NCI-H1417 (cell line): ENCODE data around the gene ABR.
"Not testable (repeated sequence)": the region's sequence is repeated elsewhere in the genome, so short reads cannot be mapped to it uniquely, and the experiment has no call there.

ENCODE experiments used
- DNase-seq, 3 experiments: peaks; one replicate each; lab custom pipeline; 2025; lab: John Stamatoyannopoulos, UW

The ABR gene

DNA sequence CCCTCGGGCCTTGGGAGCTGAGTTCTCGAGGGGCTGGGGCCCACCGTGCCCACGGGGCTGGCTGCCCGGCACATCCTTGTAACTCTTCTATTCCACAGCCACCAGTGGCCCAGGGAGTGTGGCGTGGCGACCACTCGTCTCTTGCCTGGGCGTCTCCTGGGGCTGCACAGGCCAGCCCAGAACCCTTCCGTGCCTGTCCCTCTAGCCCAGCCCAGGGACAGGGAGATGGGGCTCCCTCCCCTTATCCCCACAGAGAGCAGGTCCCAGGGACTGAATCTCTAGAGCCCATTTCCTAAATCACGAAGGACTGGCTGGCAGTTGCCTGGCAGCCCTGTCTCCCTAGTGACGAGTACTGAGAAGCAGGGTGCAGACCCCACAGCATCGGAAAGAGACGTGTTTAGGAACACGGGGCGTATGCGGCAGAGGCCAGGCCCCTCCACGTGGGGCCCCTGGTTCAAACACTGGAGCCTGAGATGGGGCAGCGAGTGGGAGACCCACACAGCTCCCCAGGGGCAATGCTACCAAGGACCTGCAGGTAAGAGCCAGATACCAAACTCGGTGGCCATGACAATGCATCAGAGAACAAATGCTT, 131.8 kb downstream of the ABR start:
- no peak for DNase-seq

DNA sequence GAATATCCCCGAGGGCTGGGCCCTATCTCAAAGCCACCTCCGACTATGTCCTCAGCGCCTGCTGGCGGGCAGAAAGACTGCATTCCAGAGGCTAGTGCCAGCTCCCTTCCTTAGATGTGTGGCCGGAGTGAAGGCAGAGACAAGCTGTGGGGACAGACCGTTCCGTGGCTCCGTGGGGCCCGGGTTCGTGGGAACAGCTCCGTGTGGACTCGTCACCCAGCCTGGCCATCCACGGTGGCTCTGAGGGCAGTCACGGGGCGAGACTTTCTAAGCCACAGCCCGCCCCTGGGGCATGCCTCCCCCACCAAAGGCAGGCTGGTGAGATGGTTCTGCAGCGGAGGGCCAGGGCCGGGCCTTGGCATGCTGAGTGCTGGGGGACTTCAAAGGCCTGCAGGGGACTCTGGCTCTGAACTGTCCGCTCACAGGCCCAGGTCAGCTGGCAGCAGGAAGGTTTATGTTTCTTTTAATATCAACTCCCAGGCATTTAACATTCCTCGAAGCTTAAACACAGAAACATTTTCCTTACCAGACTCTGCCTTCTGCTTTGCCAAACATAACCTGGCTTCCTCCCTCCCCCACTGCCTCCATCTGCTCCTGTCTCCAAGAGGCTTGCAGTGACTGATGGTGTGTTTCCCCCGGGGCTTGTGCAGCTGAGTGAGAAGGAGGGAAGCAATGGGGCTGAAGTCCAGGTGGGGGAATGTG, 132.5 kb downstream of the ABR start:
- no peak for DNase-seq

GRCh38 chr17:1045456-1045855, 134.3 kb downstream of the ABR start:
- DNase-seq = no peak

DNA sequence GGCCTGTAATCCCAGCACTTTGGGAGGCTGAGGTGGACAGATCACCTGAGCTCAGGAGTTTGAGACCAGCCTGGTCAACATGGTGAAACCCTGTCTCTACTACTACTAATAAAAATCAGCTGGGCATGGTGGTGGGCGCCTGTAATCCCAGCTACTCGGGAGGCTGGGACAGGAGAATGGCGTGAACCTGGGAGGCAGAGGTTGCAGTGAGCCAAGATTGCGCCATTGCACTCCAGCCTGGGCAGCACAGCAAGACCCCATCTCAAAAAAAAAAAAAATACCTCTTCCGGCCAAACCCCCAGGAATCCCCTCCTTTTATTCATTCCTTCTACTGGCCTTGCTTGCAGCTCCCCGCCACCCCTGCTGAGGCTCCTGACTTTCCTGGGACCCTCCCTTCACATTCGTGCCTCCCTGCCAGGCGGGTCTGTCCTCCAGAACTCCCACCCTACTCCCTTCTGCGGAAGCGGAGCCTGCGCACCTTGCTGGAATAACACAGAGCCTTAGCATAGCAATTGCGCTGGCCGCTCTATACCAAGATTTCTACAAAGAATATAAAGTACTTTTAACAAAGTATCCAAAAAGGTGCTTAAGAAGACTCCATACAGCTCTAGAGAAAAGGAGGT, 135.3 kb downstream of the ABR start:
- not testable (repeated sequence) for DNase-seq

DNA sequence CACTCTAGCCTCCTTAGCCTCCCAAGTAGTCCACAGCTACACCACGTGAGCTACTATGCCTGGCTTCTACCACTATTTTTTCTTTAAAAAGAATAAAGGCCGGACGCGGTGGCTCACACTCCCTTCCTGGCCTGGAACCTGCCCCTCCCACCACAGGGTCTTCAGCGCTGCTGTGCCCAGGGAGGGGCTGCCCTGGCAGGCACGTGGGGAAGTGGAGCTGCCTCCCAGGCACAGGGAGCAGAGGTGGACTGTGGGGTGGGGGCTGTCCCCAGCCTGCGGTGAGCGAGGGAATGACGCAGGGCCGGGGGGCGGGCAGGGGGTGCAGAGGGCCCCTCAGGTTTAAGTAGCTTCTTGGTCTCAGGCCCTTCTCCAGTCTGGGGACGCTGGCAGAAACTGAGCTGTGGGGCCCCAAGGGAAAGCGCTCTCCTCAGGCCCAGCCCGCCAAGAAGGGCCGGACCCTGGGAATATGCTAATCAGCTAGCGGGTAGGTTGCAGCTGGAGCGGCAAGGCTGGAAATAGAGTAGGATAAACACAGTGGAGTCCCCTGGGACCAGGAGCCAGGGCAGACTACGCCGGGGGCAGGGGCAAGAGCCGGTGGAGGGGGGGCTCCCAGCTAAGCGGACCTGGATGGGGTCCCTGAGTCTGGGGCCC, 136.1 kb downstream of the ABR start:
- DNase-seq = peak in 1 of 3 experiments; percentile 46

DNA sequence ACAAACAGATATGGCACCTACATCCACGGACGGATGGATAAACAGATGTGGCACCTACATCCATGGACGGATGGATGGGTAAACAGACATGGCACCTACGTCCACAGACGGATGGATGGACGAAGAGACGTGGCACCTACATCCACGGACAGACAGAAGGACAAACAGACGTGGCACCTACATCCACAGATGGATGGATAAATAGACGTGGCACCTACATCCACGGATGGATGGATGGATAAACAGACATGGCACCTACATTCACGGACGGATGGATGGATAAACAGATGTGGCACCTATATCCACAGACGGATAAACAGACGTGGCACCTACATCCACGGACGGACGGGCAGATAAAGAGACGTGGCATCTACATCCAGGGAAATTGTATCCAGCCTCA, 137.3 kb downstream of the ABR start:
- DNase-seq = no peak

DNA sequence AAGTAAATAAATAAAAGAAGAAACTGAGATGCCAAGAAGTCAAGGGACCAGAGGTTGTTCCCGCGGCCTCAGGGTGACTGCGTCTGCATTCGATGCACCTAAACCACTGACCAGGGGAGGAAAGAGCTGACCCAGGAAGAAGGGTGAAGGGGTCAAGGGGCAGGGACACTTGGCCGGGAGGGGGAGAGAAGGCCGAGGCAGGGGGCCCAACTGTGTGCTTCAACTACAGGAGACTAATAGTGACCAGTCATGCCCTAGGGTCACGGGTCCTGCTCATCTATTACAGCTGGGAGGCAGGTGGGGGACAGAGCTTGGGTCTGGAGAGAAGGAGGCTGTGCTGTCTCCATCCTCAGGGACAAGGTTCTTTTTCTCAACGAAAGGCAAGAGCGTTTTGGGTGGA, 138.0 kb downstream of the ABR start:
- DNase-seq = no peak

DNA sequence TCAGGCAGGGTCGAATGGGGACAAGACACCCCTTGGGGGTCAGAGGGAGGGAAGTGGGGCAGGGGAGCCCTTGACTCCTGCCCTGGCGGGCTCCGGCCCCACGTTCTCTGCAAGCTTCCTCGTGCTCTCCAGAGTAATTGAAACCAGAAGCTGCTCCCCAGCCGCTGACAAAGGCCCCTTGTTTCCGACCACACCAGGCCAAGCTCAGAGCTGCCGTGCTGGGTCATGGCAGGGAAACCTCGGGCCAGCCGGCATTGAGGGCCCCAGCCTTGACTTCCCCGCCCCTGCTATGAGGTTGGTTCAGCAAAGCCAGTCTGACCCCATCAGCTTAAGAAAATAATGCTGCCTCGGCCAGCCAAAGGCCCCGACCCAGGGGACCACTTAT, 139.6 kb downstream of the ABR start:
- DNase-seq = no peak

- DNase-seq = no peak
Observed at GRCh38 chr17:1039511-1040215, 140.1 kb downstream of the ABR start.

GRCh38 chr17:1039123-1039507, 140.7 kb downstream of the ABR start:
- DNase-seq = no peak

DNA sequence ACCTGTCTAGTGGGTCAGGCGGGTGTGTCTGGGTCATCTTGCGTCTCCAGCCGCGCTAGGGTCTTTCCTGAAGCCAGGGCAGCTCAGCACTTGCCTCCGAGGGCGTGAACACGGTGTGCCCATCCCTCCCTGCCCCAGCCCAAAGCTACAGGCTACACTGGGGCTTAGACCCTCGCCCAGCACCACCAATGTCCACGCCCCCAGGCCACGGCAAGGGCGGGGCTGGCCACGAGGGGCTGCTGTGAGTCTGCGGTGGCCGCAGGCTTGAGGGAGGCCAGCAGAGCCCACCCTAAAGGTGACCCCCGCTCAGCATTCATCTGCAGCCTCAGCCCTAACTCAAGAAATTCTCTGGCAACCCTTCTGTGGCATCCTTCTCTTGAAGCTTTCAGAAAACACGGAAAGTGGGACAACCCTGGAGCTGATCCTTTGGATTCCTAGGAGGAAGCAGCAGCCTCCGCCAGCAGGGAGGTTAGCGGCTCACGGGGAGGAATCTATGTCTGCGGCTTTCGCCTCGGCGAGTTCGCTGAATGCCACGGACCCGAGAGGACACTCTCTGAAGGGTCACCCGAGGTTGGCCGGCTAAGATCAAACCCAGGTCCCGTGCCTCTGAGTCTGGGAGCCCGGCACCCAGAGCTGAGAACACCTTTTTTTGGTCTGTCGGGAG, 141.2 kb downstream of the ABR start:
- DNase-seq = no peak

DNA sequence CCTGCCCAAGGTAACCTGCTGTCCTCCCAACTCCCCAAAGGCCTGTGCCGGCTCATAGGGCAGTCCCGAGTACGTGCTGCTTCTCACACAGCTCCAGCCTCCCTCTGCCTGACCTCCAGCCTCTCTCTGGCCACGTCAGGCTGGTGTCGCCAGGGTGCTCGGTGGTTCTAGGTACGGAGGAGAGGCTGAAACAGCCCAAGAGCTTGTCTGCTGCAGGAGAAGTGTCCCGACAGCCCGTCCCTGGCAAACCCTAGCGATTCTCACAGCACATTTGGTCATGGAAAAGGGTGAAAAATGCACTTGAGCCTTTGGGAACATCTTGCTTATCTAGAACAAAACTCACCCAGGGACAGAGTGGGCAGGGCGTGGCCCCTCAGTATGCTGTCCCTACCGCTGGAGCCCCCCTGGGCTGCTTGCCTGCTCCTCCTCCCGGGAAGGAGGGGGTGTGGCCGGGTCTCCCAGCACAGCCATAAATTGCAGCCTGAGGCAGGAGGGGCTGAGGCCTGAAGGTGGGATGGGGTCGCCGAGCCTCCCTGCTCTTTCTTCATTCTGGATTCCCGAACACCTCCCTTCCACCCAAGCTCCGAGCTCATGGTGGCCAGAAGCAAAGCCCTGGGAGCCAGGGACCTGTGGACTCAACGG, 142.4 kb downstream of the ABR start:
- no peak for DNase-seq

GRCh38 chr17:1036845-1037237, 142.9 kb downstream of the ABR start:
- DNase-seq = no peak

DNA sequence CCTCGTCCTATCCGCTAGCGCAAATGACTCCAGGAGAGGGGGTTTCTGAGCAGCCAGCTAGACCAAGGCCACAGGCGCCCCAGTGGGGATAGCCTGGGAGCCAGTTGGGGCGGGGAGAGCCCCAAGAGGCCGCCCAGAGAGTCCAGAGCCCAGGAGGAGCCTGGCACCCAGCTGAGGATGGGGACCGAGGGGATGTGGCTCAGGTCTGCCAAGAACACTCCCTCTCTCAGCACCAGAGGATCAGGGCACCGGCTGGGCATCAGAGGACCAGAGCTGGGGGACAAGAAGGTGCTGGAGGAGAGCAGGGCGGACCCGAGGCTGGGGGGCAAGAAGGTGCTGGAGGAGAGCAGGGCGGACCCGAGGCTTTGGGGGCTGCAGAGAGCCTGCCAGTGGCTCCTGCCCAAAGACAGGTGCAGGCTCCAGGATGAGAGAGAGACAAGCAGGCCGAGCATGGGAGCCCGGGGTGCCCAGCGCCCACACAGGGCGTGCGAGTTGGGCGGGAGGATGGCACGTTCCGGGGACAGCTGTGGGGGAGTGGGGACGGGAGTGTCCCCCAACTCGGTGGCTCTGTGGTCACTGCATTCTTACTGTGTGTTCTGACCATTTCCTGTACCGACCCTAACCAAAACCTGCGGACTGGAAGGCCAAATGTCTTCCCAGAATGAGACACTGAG, 143.5 kb downstream of the ABR start:
- DNase-seq = no peak

- DNase-seq = no peak
Observed at GRCh38 chr17:1035546-1036170, 144.1 kb downstream of the ABR start.

GRCh38 chr17:1034652-1035210, 145.1 kb downstream of the ABR start:
- DNase-seq = peak in 2 of 3 experiments; percentile 3 to 15

DNA sequence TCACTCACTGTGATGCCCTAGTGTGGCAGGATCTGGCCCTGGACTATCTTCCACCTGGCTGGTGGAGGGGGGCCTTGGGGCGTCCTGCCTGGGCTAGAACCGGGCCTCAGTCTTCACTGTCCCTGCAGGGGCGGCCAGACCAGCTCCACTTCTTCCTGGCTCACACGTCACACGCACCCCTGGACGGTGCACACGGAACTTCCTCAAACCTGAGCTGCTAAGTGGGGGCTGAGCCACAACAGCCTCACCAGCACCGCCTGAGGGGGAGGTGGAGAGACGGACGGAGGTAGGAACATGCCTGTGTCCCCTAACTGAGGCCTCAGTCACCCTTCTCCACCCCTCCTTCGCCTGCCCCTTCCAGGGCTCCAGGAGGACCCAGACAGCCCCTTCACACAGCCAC, 146.3 kb downstream of the ABR start:
- no peak for DNase-seq

DNA sequence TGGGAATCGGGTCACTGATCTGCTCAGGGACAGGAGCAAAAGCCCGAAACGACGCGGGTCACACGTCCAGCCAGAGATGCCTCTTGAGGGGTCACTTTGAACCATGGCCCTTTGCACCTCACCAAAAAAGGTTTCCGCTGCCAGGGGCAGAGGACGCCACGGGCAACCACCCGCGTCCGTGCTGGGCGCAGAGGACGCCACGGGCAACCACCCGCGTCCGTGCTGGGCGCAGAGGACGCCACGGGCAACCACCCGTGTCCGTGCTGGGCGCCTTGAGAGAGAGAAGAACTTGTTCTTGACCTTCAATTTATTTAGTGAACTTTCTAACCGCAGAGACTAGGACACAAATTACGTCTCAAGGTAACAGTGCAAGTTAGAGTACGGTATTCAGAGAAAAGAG, 147.4 kb downstream of the ABR start:
- no peak for DNase-seq

DNA sequence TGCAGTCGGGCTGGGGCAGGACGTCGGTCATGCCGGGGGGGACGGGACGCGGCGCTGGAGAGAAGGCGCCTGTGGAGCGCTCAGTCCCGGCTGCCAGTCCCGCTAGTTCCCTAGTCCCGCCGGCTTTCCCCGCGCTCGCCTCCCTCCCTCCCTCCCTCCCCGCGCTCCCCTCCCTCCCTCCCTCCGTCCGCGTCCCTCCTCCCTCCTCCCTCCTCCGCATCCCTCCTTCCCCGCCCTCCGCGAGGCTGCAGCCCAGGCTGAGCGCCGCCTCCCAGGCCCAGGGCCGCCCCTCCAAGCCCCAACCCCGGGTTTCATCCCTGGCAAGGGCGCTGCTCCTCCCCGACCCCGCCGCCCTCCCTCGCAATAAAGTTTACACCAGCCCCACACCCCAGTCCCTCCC, 148.1 kb downstream of the ABR start:
- DNase-seq = no peak
